Measurements from ENCODE around the gene BLOC1S1.

GRCh38 chr12:55727643-55728185 is 11.9 kb downstream of the BLOC1S1 start:
- TF ChIP-seq CTCF (IDR thresholded peaks at IDR 0.05) (no peak), POLR2A (IDR thresholded peaks at IDR 0.05) (peak; percentile 20)

Data from transverse colon (tissue), 3 donors.